ENCODE data around the gene BCL10. TPM values are rescaled to one million over a fixed set of nuclear protein-coding genes. Genes with fewer than 3 reads are reported as not detected.

Gene BCL10
- total and polyA plus RNA-seq, 12 donors = 5.5 to 34.6 (median 19.8) TPM

DNA sequence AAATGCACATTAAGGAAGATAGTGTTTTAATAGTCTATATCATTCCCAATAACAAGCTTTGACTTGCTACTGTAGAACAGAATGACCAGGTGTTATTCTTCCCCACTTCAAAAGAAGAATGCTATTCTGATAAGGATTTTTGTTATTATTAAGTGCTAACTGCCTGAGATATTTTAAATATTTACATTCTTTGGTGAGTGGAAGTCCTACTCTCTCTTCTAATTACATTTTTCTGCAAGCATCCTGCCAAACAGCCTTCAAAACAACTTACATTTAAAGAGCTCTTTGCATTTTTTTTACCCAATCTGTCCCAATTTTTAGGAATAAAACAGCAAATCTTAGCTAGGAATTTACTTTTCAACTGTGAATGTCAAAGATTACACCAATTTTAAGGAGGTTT lies 52.1 kb downstream of the BCL10 start:
- Histone ChIP-seq H3K9me3 (replicated peaks in 1 of 3) (no peaks in the 10 kb centered on the region), H3K27ac (no peak overlapping the region), H3K4me1 (replicated peaks in 1 of 2) (no peaks in the 10 kb centered on the region), H3K36me3 (replicated peaks in 1 of 2) (no peaks in the 10 kb centered on the region), H3K4me3 (no peak overlapping the region), H3K27me3 (no peaks in the 10 kb centered on the region)
- intact Hi-C loops (cut with DNase I) = no loop called here
- TF ChIP-seq POLR2A (IDR thresholded peaks at IDR 0.05) = no peak
- TF ChIP-seq, protein P1, sequence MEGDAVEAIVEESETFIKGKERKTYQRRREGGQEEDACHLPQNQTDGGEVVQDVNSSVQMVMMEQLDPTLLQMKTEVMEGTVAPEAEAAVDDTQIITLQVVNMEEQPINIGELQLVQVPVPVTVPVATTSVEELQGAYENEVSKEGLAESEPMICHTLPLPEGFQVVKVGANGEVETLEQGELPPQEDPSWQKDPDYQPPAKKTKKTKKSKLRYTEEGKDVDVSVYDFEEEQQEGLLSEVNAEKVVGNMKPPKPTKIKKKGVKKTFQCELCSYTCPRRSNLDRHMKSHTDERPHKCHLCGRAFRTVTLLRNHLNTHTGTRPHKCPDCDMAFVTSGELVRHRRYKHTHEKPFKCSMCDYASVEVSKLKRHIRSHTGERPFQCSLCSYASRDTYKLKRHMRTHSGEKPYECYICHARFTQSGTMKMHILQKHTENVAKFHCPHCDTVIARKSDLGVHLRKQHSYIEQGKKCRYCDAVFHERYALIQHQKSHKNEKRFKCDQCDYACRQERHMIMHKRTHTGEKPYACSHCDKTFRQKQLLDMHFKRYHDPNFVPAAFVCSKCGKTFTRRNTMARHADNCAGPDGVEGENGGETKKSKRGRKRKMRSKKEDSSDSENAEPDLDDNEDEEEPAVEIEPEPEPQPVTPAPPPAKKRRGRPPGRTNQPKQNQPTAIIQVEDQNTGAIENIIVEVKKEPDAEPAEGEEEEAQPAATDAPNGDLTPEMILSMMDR (IDR thresholded peaks at IDR 0.05) = no peak
- DNase-seq = no peak

DNA sequence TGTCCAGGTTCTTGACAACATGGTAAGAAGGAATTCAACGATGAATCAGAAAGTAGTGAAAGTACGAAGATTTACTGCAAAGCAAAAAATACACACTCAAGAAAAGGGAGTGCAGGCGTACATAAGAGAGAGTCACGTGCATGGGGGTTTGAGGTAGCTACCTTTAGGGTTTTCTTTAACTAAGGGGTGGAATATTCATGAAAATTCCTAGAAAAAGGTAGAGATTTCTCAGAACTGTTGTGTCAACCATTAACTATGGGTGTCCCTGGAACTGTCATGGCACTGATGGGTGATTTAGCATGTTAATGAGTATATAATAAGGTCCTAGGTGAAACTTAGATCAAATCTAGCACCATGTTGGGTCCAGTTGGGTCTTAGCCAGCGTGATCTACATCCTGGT lies 53.1 kb downstream of the BCL10 start:
- H3K27me3 ChIP-seq = no peaks in the 10 kb centered on the region
- H3K9me3 ChIP-seq (replicated peaks in 1 of 3) = no peaks in the 10 kb centered on the region
- no peak overlapping the region for H3K4me3 ChIP-seq
- no peaks in the 10 kb centered on the region for H3K36me3 ChIP-seq (replicated peaks in 1 of 2)
- intact Hi-C loops (cut with DNase I) = no loop called here
- H3K27ac ChIP-seq = no peak overlapping the region
- no peak for DNase-seq
- H3K4me1 ChIP-seq (replicated peaks in 1 of 2) = no peaks in the 10 kb centered on the region
- 71 to 81% (median 77%) methylated on average over 5 of the region's 5 CpGs for WGBS, 4 donors
- TF ChIP-seq POLR2A (IDR thresholded peaks at IDR 0.05) = no peak
- TF ChIP-seq, protein P1 (IDR thresholded peaks at IDR 0.05) = no peak

DNA sequence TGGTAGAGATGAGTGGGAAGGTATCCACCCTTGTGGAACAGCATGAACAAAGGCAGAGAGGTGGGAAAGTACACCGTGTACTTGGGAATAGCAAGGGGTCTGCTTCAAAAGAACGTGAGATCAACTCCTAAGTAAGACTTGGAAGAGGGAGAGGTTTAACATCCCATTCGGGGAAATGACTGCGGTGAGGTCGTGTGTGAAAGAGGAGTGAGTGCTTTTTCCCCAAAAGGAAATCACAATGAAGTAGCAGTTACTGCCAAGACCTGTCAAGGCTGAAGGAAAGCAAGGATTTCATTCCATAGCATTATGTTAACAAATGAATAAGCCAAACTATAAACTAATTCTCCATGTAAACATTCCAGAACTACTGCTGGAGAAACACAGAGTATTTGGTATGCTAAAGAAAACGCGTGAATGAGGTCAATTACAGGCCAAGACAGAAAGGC lies 55.7 kb downstream of the BCL10 start:
- Histone ChIP-seq H3K36me3 (replicated peaks in 1 of 2) (no peaks in the 10 kb centered on the region), H3K27ac (no peak overlapping the region), H3K27me3 (no peaks in the 10 kb centered on the region), H3K4me3 (no peak overlapping the region), H3K4me1 (replicated peaks in 1 of 2) (no peaks in the 10 kb centered on the region), H3K9me3 (replicated peaks in 1 of 3) (no peaks in the 10 kb centered on the region)
- 60 to 67% (median 62%) methylated on average over 7 of the region's 7 CpGs for WGBS, 4 donors
- TF ChIP-seq, protein P1 (IDR thresholded peaks at IDR 0.05) = no peak
- TF ChIP-seq POLR2A (IDR thresholded peaks at IDR 0.05) = no peak
- DNase-seq = no peak
- intact Hi-C loops (cut with DNase I) = no loop called here

DNA sequence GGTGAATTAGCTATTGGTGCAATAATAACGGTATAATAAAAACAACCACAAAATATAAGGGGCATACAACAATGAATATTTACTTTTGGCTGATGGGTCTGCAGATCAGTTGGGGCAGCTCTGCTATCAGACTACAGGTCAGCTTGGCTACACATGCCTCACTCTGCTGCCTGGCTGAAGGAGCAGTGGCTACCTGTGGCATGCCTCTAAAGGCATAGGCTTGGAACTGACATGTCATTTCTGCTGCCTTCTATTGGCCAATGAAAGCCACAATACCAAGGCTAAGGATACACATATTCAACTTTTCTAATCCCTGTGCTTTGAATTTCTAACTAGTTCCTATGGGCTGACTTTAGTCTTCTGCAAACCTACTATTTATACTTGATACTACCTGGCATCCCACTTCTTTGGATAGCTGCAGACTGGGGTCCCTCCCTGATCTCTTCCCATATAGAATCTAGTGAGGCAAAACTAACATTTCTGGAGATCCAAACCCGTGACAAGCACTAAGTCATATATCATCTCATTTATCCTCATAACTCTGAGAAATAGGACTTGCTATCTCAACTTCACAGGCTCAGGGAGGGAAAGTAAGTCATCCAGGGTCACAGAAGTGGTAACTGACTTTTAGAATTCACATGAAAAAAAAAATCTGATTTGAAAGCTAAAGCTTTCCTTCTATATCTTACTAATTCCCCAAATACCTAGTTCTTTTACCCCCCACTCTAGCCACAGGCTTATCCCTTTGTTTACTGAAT lies 56.4 kb downstream of the BCL10 start:
- no peak for TF ChIP-seq POLR2A (IDR thresholded peaks at IDR 0.05)
- TF ChIP-seq, protein P1 (IDR thresholded peaks at IDR 0.05) = no peak
- 67 to 93% (median 80%) methylated on average over 2 of the region's 2 CpGs for WGBS, 4 donors

More for the DNA sequence above, 56.4 kb downstream of the BCL10 start:
- Histone ChIP-seq H3K4me3 (no peak overlapping the region), H3K36me3 (replicated peaks in 1 of 2) (no peaks in the 10 kb centered on the region), H3K27me3 (no peaks in the 10 kb centered on the region), H3K9me3 (replicated peaks in 1 of 3) (no peaks in the 10 kb centered on the region), H3K27ac (no peak overlapping the region), H3K4me1 (replicated peaks in 1 of 2) (no peaks in the 10 kb centered on the region)
- no peak for DNase-seq
- intact Hi-C loops (cut with DNase I) = no loop called here
